Activated T-cell treated with anti-CD3 and anti-CD28 coated beads, Interleukin-2, amount 50 U/mL, for 48 hours (primary cell): Measurements from ENCODE around the gene RANBP17.
"Not testable (repeated sequence)": the region's sequence is repeated elsewhere in the genome, so short reads cannot be mapped to it uniquely, and the experiment has no call there.

Experiments used
- DNase-seq, 2 experiments: peaks; one replicate each; pipeline ENCODE4 v3.0.0-alpha.2; 2020

Gene RANBP17

GRCh38 chr5:171261361-171261760 is 399.5 kb downstream of the RANBP17 start:
- no peak for DNase-seq

GRCh38 chr5:171261904-171262303 is 400.1 kb downstream of the RANBP17 start:
- no peak for DNase-seq

- DNase-seq: no peak
Measured at GRCh38 chr5:171263181-171263580, 401.4 kb downstream of the RANBP17 start.

- DNase-seq: no peak
Measured at GRCh38 chr5:171264843-171265242, 403.0 kb downstream of the RANBP17 start.

GRCh38 chr5:171268700-171269620 is 407.1 kb downstream of the RANBP17 start:
- no peak for DNase-seq

GRCh38 chr5:171269717-171270116 is 407.9 kb downstream of the RANBP17 start:
- DNase-seq: no peak

GRCh38 chr5:171270136-171270535 is 408.3 kb downstream of the RANBP17 start:
- DNase-seq: no peak

GRCh38 chr5:171271798-171272197 is 410.0 kb downstream of the RANBP17 start:
- DNase-seq: no peak

GRCh38 chr5:171272996-171273970 is 411.5 kb downstream of the RANBP17 start:
- no peak for DNase-seq

GRCh38 chr5:171275841-171276544 is 414.2 kb downstream of the RANBP17 start:
- DNase-seq: no peak

GRCh38 chr5:171283753-171284152 is 421.9 kb downstream of the RANBP17 start:
- DNase-seq: no peak

GRCh38 chr5:171285465-171285864 is 423.6 kb downstream of the RANBP17 start:
- DNase-seq: no peak

- DNase-seq: no peak
Measured at GRCh38 chr5:171288066-171288465, 426.2 kb downstream of the RANBP17 start.

GRCh38 chr5:171291371-171291770 is 429.6 kb downstream of the RANBP17 start:
- no peak for DNase-seq

GRCh38 chr5:171295299-171295698 is 433.5 kb downstream of the RANBP17 start:
- no peak for DNase-seq

GRCh38 chr5:171295801-171296200 is 434.0 kb downstream of the RANBP17 start:
- DNase-seq: no peak

GRCh38 chr5:171297941-171298340 is 436.1 kb downstream of the RANBP17 start:
- DNase-seq: not testable (repeated sequence)

GRCh38 chr5:171299228-171299627 is 437.4 kb downstream of the RANBP17 start:
- DNase-seq: no peak

- no peak for DNase-seq
Measured at GRCh38 chr5:171299851-171300250, 438.0 kb downstream of the RANBP17 start.

- no peak for DNase-seq
Measured at GRCh38 chr5:171300358-171300757, 438.5 kb downstream of the RANBP17 start.

- DNase-seq: no peak
Measured at GRCh38 chr5:171306166-171306565, 444.3 kb downstream of the RANBP17 start.

- no peak for DNase-seq
Measured at GRCh38 chr5:171306781-171307591, 445.2 kb downstream of the RANBP17 start.
